ENCODE measurements around the gene SMIM31.

Gene SMIM31

DNA sequence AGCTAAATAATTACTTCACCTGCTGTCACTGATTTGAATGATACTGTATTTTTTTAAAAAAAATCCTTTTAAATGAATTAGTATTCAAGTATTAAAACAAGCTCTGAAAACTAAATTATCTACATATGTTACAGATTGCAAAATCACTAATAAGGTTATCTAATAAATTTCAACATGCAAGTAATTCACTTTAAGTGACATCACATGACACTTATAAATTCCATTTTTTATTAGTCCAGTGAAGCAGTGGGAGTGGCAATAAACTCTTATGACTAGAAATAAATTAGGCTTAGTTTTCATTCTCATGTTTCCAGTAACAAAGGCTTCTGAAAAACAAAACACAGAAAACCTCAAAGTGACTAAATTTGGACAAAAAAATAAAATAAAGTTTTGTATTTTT lies 36.3 kb downstream of the SMIM31 start:
- no peak for DNase-seq

- DNase-seq: no peak
Measured at GRCh38 chr4:164799410-164799809, 45.5 kb downstream of the SMIM31 start.

DNA sequence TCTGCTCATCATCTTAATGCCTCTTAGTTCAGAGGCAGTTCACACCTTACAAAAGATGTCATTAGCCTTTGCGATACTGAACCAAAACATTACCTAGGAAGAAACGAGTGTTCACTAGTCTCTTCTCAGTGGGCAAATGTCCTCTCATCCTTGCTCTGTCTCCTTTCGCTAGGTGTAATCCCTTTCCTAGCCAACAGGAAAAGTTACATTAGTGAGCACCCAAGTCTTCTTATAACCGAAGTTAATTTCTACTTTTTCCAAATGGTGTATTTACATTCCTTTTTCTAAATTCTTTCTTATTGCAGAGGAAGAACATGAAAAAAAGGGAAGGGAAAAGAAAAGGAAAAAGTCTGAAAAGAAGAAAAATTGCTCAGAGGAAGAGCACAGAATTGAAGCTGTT lies 46.9 kb downstream of the SMIM31 start:
- DNase-seq: no peak

- no peak for DNase-seq
Measured at GRCh38 chr4:164802301-164802901, 48.5 kb downstream of the SMIM31 start.

DNA sequence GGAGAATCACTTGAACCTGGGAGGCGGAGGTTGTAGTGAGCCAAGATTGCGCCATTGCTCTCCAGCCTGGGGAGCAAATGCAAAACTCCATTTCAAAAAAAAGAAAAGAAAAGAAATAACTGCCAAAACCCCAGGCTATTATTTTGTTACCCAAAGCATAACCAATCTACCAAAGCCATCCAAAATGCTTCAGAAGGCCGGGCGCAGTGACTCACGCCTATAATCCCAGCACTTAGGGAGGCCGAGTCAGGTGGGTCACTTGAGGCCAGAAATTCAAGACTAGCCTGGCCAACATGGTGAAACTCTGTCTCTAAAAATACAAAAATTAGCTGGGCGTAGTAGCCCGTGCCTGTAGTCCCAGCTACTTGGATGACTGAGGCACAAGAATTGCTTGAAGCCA lies 49.8 kb downstream of the SMIM31 start:
- no peak for DNase-seq

DNA sequence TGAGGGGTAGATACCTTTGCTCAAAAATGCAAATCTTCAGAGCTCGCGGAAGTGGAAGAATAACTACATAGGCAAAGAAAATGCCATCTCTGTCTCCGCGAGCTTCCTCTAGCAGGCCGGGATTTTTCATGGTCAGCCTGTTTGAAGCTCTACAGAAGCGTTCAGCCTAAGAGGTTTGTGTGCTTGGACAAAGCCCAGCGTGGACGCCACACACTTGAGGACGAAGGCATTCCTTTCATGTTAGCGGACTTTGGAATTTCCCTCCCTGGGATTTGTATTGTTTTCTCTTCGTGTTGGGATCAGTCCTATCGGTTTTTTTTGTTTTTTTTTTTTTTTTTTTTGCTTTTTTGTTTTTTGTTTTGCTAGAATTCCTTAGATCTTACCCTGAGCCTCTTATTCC lies 53.7 kb downstream of the SMIM31 start:
- no peak for DNase-seq

GRCh38 chr4:164813554-164813953 lies 59.6 kb downstream of the SMIM31 start:
- no peak for DNase-seq

DNA sequence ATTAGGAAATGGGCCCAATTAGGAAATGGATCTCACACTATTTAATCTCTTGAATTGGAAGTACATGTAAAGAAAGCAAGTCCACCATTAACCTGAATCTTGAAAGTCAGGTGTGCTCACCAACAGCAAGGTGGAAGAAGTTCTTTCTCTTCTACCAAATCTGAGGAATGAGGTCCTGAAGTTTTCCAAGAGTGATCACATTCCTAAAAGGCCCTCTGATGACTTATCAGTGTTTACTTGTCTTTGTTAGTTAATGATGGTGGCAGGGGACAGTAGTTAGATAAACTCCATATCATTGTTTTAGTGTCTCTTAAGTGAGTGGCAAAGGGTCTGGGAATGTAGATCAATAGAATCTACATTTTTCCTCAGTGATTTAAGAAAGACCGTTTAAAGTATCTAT lies 61.8 kb downstream of the SMIM31 start:
- no peak for DNase-seq

- DNase-seq: no peak
Measured at GRCh38 chr4:164819366-164819765, 65.4 kb downstream of the SMIM31 start.

GRCh38 chr4:164821711-164822110 lies 67.8 kb downstream of the SMIM31 start:
- DNase-seq: no peak

GRCh38 chr4:164824581-164824980 lies 70.7 kb downstream of the SMIM31 start:
- no peak for DNase-seq

GRCh38 chr4:164828955-164829354 lies 75.0 kb downstream of the SMIM31 start:
- no peak for DNase-seq

DNA sequence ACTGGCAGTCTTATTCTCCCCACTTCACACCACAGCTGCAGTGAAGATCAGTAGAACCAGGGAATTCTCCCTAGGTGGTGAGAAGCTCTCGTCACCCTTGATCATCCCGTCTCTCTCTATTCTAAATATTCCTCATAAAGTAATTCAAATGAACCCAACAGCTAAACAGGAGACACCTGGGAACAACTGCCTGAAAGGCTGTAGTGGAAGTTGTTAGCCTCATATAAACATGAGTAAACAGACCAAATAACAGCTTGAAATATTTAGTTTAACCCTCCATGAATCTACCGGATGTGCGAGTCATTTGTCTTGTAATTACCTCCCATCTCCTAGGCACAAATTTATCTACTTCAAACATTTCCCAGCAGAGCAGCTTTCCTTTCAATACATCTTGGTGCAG lies 92.6 kb downstream of the SMIM31 start:
- DNase-seq: no peak

GRCh38 chr4:164847016-164847415 lies 93.1 kb downstream of the SMIM31 start:
- no peak for DNase-seq

DNA sequence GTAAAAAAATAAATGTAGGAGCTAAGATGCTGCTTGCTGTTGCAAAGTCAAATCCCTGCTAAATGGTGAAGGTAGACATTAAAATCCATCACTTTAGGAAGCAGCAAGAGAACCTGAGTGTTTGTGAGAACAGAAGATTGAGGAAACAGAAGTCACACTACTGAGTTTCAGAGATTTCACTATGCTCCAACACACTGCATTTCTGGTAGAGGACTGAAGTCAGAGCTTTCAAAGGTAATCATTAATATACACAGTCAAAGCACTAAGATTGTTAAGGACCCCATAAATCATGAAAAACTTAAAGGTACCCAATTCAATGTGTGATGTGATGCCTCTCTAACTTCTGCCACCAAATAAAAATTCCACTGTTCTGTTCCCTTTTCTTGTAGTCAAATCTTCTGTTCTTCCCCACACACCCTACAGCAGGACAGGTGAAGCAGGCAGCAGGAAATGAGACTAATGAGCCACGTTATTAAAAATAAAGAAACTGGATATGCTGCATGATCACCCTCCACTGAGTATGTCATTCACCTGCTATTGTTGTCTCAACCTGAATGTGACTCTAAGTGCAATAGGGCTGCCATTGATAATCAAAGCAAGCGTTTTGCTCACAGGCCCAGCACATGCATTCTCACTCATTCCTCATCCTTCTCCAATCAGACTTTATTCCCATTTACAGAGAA lies 94.2 kb downstream of the SMIM31 start:
- no peak for DNase-seq

All from SHP77 treated with DMSO at 0.1 percent for 48 hours (cell line).